Thoracic aorta (tissue), 2 donors: ENCODE measurements around the gene OR12D3. TPM values are rescaled to one million over a fixed set of nuclear protein-coding genes. Genes with fewer than 3 reads are reported as not detected.

Source experiments
- ATAC-seq: fragments of 150-250 bp; one replicate; pipeline ENCODE4 v1.8.0; 2017; ENCODE audit warnings: low read depth; ENCODE audit not compliant: insufficient number of reproducible peaks, low FRiP score
- DNase-seq: peaks from one replicate; pipeline ENCODE4 v3.0.0-alpha.2; 2020; ENCODE audit warnings: low spot score
- H3K27ac ChIP-seq, 2 donors: fragments of 200-600 bp; sonication (generic); 1 replicate in 1 of 2; 2 replicates in 1 of 2; pipeline ENCODE4 v1.5.1; 2016; ENCODE audit warnings: mild to moderate bottlenecking in 2 of 2, moderate library complexity in 2 of 2
- H3K27me3 ChIP-seq: fragments of 200-600 bp; sonication (generic); replicated peaks from 2 replicates; pipeline ENCODE4 v1.6.0; 2016; ENCODE audit warnings: mild to moderate bottlenecking; ENCODE audit not compliant: insufficient read depth
- H3K36me3 ChIP-seq: fragments of 200-600 bp; sonication (generic); one replicate; pipeline ENCODE4 v1.5.1; 2016
- H3K4me1 ChIP-seq, 2 donors: fragments of 200-600 bp; sonication (generic); 1 replicate in 1 of 2; 2 replicates in 1 of 2; pipeline versions ENCODE4 v1.5.1 to v1.6.0; 2016; ENCODE audit warnings: low read depth in 2 of 2, mild to moderate bottlenecking in 1 of 2; ENCODE audit not compliant: control insufficient read depth in 1 of 2
- H3K4me3 ChIP-seq: fragments of 200-600 bp; sonication (generic); 2 replicates; pipeline ENCODE4 v1.5.1; 2016; ENCODE audit warnings: mild to moderate bottlenecking
- H3K9me3 ChIP-seq: fragments of 200-600 bp; sonication (generic); 2 replicates; pipeline ENCODE4 v1.5.1; 2016
- CTCF ChIP-seq: fragments of 200-600 bp; sonication (generic); IDR thresholded peaks from one replicate; pipeline ENCODE4 v1.5.1; 2019; ENCODE audit warnings: antibody characterized with exemption
- total RNA-seq, 2 donors: library from RNA; depleted of rRNA; stranded (reverse); fragments of >200 nt; gene quantifications; one replicate each; pipeline versions ENCODE4 v1.1.0 to v1.2.3, GENCODE V29; 2016

OR12D3 gene
- total RNA-seq, 2 donors from 2014 or later = not detected

- no peak for TF ChIP-seq CTCF
Measured at GRCh38 chr6:29403801-29404200, 28.7 kb upstream of the OR12D3 start.

DNA sequence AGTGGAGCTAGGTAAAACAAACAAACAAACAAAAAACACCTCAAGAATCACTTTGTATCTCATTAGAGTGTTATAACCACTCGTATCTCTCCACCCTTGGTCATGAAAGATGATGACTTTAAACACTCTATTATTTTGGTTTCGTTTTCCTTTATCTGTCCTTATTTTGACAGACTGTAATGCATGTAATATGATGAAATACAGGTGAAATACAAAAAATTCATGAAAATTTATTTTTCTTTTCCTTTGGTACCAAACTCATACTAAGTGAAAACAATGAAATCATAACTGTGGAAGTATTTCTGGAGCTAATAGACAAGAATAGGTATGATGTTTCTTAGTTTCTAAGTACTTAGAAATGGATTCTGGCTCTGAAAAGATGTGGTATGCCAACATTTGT lies 24.4 kb upstream of the OR12D3 start:
- Histone ChIP-seq H3K4me1 (no peaks in the 10 kb centered on the region), H3K36me3 (no peaks in the 10 kb centered on the region), H3K4me3 (no peak overlapping the region), H3K27me3 (no peaks in the 10 kb centered on the region), H3K9me3 (no peaks in the 10 kb centered on the region), H3K27ac (no peak overlapping the region)
- DNase-seq (no peak), ATAC-seq (no peak)
- no peak for TF ChIP-seq CTCF

More at GRCh38 chr6:29403801-29404200, 28.7 kb upstream of the OR12D3 start:
- ATAC-seq = no peak
- Histone ChIP-seq H3K27me3 (no peaks in the 10 kb centered on the region), H3K27ac (no peak overlapping the region), H3K4me1 (no peaks in the 10 kb centered on the region), H3K9me3 (no peaks in the 10 kb centered on the region), H3K4me3 (no peak overlapping the region), H3K36me3 (no peaks in the 10 kb centered on the region)
- no peak for DNase-seq

- no peaks in the 10 kb centered on the region for H3K9me3 ChIP-seq
- ATAC-seq (no peak), DNase-seq (no peak)
- H3K4me1 ChIP-seq = no peaks in the 10 kb centered on the region
- no peaks in the 10 kb centered on the region for H3K36me3 ChIP-seq
- no peak within 1 kb of the TSS for H3K4me3 ChIP-seq
- no peak within 1 kb of the TSS for H3K27ac ChIP-seq
- no peak for TF ChIP-seq CTCF
- H3K27me3 ChIP-seq = no peaks in the 10 kb centered on the region
Measured at GRCh38 chr6:29395331-29395730, 20.2 kb upstream of the OR12D3 start, which contains the start of gene OR12D2. Gene OR12D2 (plus strand): TSS chr6:29395631. CDS start chr6:29396700, 1,069 bp downstream.

GRCh38 chr6:29388533-29388932 lies 13.4 kb upstream of the OR12D3 start:
- ATAC-seq = no peak

DNA sequence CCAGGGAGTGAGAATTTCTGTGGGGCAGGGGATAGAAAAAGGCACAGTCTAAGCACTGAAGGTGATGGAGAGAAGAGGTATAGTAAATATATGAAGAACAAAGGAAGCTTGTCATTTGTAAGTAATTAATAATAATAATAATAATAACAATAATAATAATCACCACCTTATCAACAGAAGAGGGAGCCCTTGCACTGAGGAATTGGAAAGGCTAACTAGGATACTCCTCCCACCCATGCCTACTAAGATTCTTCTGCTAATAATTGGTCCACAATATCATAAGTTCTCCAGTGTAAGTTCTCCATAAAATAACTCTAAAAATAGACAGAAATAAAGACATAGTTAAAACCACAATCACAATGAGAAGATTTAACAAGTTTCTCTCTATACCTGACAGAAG lies 912 bp upstream of the OR12D3 start:
- Histone ChIP-seq H3K27ac (no peak overlapping the region), H3K9me3 (no peaks in the 10 kb centered on the region), H3K4me1 (no peaks in the 10 kb centered on the region), H3K4me3 (no peak overlapping the region), H3K27me3 (no peaks in the 10 kb centered on the region), H3K36me3 (no peaks in the 10 kb centered on the region)
- TF ChIP-seq CTCF = no peak
- ATAC-seq (no peak), DNase-seq (no peak)

More at GRCh38 chr6:29388533-29388932, 13.4 kb upstream of the OR12D3 start:
- Histone ChIP-seq H3K27me3 (no peaks in the 10 kb centered on the region), H3K9me3 (no peaks in the 10 kb centered on the region), H3K4me1 (no peaks in the 10 kb centered on the region), H3K36me3 (no peaks in the 10 kb centered on the region), H3K4me3 (no peak overlapping the region), H3K27ac (no peak overlapping the region)
- TF ChIP-seq CTCF = no peak
- no peak for DNase-seq
